DND-41 (cell line): ENCODE results near the gene ANKDD1A.

Source experiments
- ATAC-seq: fragments of 200-7000 bp; cut with Tn5 transposase; 3 replicates; pipeline ENCODE4 v1.9.1; 2021; ENCODE audit warnings: low read depth; ENCODE audit not compliant: insufficient read depth
- DNase-seq: peaks from one replicate; pipeline ENCODE4 v3.0.0-alpha.2; 2020
- H2AFZ ChIP-seq: 2 replicates; pipeline ENCODE4 v1.6.0; 2012; ENCODE audit warnings: low read depth, low read length
- H3K27ac ChIP-seq: 2 replicates; pipeline ENCODE4 v1.5.1; 2012; ENCODE audit warnings: low read length, inconsistent platforms
- H3K27me3 ChIP-seq: fragments of 200-600 bp; sonication (generic); 2 replicates; pipeline ENCODE4 v1.6.0; 2012; ENCODE audit warnings: low read length, mild to moderate bottlenecking, inconsistent platforms; ENCODE audit not compliant: insufficient read depth, poor library complexity
- H3K36me3 ChIP-seq: 2 replicates; pipeline ENCODE4 v1.5.1; 2012; ENCODE audit warnings: low read length, inconsistent platforms; ENCODE audit not compliant: insufficient read depth
- H3K4me1 ChIP-seq: 2 replicates; pipeline ENCODE4 v1.5.1; 2012; ENCODE audit warnings: mild to moderate bottlenecking, low read length; ENCODE audit not compliant: insufficient read depth
- H3K4me2 ChIP-seq: 2 replicates; pipeline ENCODE4 v1.6.0; 2012; ENCODE audit warnings: mild to moderate bottlenecking, moderate library complexity, low read length, inconsistent platforms; ENCODE audit not compliant: insufficient read depth
- H3K4me3 ChIP-seq, 2 experiments: fragments of 200-600 bp in 1 of 2; shearing (Covaris generic) in 1 of 2; 2 replicates each; pipeline ENCODE4 v1.5.1; 2012 to 2016; ENCODE audit warnings: inconsistent platforms in 2 of 2, low read length in 2 of 2, mild to moderate bottlenecking in 2 of 2, low read depth in 1 of 2, moderate library complexity in 1 of 2
- H3K79me2 ChIP-seq: 2 replicates; pipeline ENCODE4 v1.6.0; 2012; ENCODE audit warnings: low read length, inconsistent platforms; ENCODE audit not compliant: insufficient read depth
- H3K9ac ChIP-seq: 2 replicates; pipeline ENCODE4 v1.6.0; 2012; ENCODE audit warnings: low read depth, mild to moderate bottlenecking, inconsistent platforms, low read length, moderate library complexity
- H3K9me3 ChIP-seq: 2 replicates; pipeline ENCODE4 v1.5.1; 2012; ENCODE audit warnings: low read length, moderate library complexity, mild to moderate bottlenecking, inconsistent platforms; ENCODE audit not compliant: insufficient read depth, severe bottlenecking
- H4K20me1 ChIP-seq: 2 replicates; pipeline ENCODE4 v1.6.0; 2012; ENCODE audit warnings: low read length; ENCODE audit not compliant: insufficient read depth
- EZH2 ChIP-seq: IDR thresholded peaks from 3 replicates; pipeline ENCODE4 v1.6.1; 2012; ENCODE audit warnings: borderline replicate concordance, low read depth, mild to moderate bottlenecking, moderate library complexity, low read length, inconsistent platforms; ENCODE audit not compliant: severe bottlenecking
- TF ChIP-seq, protein P1 (sequence below): IDR thresholded peaks from 2 replicates; pipeline ENCODE4 v1.5.1; 2012; ENCODE audit warnings: borderline replicate concordance, low read length, moderate library complexity, mild to moderate bottlenecking; ENCODE audit not compliant: poor library complexity, severe bottlenecking; ENCODE audit errors: extremely low read depth

Gene ANKDD1A

DNA sequence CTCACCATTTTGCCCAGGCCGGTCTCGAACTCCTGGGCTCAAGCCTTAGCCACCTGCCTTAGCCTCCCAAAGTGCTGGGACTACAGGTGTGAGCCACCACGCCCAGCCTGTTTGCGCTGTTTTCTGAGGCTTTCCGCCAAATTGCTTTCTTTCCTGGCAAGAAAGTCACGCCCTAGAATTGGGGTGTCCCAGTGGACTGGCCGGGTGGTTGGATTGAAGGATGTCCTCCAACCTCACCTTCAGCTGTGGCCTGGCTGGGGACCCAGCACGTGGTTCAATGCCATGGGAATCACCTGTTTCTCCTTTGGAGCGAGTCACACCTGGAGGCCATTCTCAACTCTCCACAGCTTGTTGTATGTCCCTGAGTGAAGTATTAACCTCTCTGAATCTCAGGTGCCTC lies 5.8 kb upstream of the ANKDD1A start:
- H3K4me2 ChIP-seq: no peak overlapping the region

DNA sequence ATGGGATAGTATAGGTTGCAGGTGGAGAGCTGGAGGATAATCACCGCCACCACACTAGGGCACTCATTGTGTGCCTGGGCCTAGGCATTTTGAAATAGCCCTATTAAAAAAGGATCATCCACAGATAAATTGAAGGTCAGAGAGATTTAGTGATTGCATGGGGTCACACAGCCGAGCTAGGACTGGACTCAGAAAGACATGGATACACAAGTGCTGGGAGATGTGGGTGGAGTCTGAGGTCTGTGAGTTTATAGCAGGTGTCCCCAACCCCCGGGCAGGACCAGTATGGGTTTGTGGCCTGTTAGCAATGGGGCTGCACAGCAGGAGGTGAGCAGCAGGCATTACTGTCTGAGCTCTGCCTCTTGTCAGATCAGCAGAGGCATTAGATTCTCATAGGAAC lies 5.3 kb upstream of the ANKDD1A start:
- H3K4me2 ChIP-seq: no peak overlapping the region
- ATAC-seq (no peak), DNase-seq (no peak)
- H2AFZ ChIP-seq: no peak overlapping the region
- no peak for TF ChIP-seq EZH2
- TF ChIP-seq, protein P1, sequence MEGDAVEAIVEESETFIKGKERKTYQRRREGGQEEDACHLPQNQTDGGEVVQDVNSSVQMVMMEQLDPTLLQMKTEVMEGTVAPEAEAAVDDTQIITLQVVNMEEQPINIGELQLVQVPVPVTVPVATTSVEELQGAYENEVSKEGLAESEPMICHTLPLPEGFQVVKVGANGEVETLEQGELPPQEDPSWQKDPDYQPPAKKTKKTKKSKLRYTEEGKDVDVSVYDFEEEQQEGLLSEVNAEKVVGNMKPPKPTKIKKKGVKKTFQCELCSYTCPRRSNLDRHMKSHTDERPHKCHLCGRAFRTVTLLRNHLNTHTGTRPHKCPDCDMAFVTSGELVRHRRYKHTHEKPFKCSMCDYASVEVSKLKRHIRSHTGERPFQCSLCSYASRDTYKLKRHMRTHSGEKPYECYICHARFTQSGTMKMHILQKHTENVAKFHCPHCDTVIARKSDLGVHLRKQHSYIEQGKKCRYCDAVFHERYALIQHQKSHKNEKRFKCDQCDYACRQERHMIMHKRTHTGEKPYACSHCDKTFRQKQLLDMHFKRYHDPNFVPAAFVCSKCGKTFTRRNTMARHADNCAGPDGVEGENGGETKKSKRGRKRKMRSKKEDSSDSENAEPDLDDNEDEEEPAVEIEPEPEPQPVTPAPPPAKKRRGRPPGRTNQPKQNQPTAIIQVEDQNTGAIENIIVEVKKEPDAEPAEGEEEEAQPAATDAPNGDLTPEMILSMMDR: no peak
- H3K27me3 ChIP-seq: no peaks in the 10 kb centered on the region
- no peaks in the 10 kb centered on the region for H3K9me3 ChIP-seq
- no peaks in the 10 kb centered on the region for H3K79me2 ChIP-seq
- H3K36me3 ChIP-seq: no peaks in the 10 kb centered on the region
- no peak overlapping the region for H3K9ac ChIP-seq
- H3K4me1 ChIP-seq: peaks cover 7% of the 10 kb centered on the region
- H3K4me3 ChIP-seq: no peak overlapping the region
- H4K20me1 ChIP-seq: no peaks in the 10 kb centered on the region
- H3K27ac ChIP-seq: no peak overlapping the region

More for the DNA sequence above, 5.8 kb upstream of the ANKDD1A start:
- DNase-seq (no peak), ATAC-seq (no peak)
- H3K27me3 ChIP-seq: no peaks in the 10 kb centered on the region
- H3K27ac ChIP-seq: no peak overlapping the region
- H3K4me3 ChIP-seq: no peak overlapping the region
- no peaks in the 10 kb centered on the region for H3K79me2 ChIP-seq
- peaks cover 3% of the 10 kb centered on the region for H3K4me1 ChIP-seq
- H3K36me3 ChIP-seq: no peaks in the 10 kb centered on the region
- no peak overlapping the region for H2AFZ ChIP-seq
- H4K20me1 ChIP-seq: no peaks in the 10 kb centered on the region
- TF ChIP-seq, protein P1: no peak
- TF ChIP-seq EZH2: no peak
- no peaks in the 10 kb centered on the region for H3K9me3 ChIP-seq
- H3K9ac ChIP-seq: no peak overlapping the region

DNA sequence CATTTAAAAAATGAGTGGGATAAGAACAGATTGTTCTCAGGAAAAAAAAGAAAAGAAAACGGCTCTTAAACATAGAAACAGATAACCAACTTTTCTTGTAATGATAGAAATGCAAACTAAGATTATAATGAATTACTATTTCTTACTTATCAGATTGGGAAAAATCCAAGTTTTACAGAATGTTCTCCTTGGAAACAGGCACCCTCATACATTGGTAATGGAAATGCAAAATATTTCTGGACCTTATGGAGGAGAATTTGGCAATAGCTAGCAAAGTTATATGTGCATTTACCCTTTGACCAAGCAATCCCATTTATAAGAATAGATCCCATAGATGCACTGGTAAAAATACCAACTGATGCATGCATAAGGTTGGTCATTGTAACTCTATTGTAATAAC lies 3.7 kb upstream of the ANKDD1A start:
- no peak for DNase-seq
- Histone ChIP-seq H3K9ac (no peak overlapping the region), H3K36me3 (no peaks in the 10 kb centered on the region), H3K9me3 (no peaks in the 10 kb centered on the region), H3K4me3 (no peak overlapping the region), H3K79me2 (no peaks in the 10 kb centered on the region), H3K4me1 (peaks cover 21% of the 10 kb centered on the region), H3K27me3 (no peaks in the 10 kb centered on the region), H3K27ac (no peak overlapping the region), H3K4me2 (no peak overlapping the region), H2AFZ (no peak overlapping the region), H4K20me1 (no peaks in the 10 kb centered on the region)
- no peak for TF ChIP-seq EZH2
- TF ChIP-seq, protein P1: no peak
- no peak for ATAC-seq

DNA sequence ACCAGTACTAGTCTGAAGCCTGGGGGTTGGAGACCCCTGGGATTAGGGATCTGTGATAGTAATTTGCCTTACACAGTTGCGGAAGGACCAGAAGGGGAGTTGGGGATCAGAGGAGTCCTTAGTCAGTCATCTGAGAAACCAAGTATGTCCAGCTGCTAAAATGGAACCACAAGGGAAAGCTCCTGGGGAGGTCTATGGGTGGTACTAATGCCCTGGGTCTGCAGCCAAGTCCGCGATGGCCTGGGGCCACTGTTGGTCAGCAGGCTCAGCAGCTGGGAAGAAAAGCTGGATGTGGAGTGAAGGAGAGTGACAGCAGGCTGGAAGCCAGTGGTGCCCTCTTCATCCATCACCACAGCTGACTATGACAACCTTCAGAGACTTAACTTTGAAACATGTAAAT lies 2.2 kb upstream of the ANKDD1A start:
- Histone ChIP-seq H4K20me1 (no peaks in the 10 kb centered on the region), H3K79me2 (no peaks in the 10 kb centered on the region), H3K4me3 (no peak overlapping the region), H3K4me1 (peaks cover 21% of the 10 kb centered on the region), H2AFZ (no peak overlapping the region), H3K4me2 (no peak overlapping the region), H3K27me3 (no peaks in the 10 kb centered on the region), H3K9me3 (no peaks in the 10 kb centered on the region), H3K27ac (no peak overlapping the region), H3K36me3 (no peaks in the 10 kb centered on the region), H3K9ac (no peak overlapping the region)
- ATAC-seq (no peak), DNase-seq (no peak)
- TF ChIP-seq, protein P1: no peak
- TF ChIP-seq EZH2: no peak
